SK-N-MC (cell line): ENCODE results near the gene FHIT.

Source experiments
- EZH2 ChIP-seq: fragments of 200-600 bp; sonication (generic); IDR thresholded peaks from one replicate; pipeline ENCODE4 v1.6.1; 2017; ENCODE audit warnings: antibody characterized with exemption
- FOXP2 ChIP-seq: optimal IDR thresholded peaks from 2 replicates; pipeline ENCODE3; 2011; ENCODE audit warnings: mild to moderate bottlenecking, moderate library complexity; ENCODE audit not compliant: insufficient read depth; ENCODE audit errors: extremely low read length, control extremely low read depth
- POLR2AphosphoS5 ChIP-seq: IDR thresholded peaks from 2 replicates; pipeline ENCODE4 v1.6.1; 2012; ENCODE audit warnings: mild to moderate bottlenecking, low read depth, low read length, borderline replicate concordance

DNA sequence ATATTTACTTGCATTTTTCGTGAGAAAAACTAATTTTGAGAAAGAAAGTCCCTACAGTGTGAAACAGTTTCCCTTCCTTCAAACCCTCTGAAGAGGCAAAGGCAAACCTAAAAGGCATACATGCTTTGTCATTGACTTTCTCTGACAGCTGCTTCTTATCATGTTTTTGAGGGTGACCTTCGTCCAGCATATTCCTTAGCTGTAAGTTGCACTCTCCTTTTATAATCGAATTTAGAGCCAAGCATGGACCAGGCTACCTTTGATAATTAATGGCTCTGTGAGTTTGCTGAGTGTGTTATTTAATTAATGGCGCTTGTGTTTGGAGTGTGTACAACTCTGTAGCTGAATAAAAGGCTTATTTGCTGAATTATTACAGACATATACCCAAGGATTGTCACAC, 1517.2 kb downstream of the FHIT start:
- TF ChIP-seq POLR2AphosphoS5 (no peak), FOXP2 (no peak), EZH2 (no peak)
